Measurements from ENCODE around the gene MAP2K4. TPM values are rescaled to one million over a fixed set of nuclear protein-coding genes. Genes with fewer than 3 reads are reported as not detected.

MAP2K4 gene
- total and polyA plus RNA-seq, 2 of the 8 experiments (the other 6 are each of a cell fraction or from before 2014, with no cell fraction given) = 14.2 to 37.3 TPM

DNA sequence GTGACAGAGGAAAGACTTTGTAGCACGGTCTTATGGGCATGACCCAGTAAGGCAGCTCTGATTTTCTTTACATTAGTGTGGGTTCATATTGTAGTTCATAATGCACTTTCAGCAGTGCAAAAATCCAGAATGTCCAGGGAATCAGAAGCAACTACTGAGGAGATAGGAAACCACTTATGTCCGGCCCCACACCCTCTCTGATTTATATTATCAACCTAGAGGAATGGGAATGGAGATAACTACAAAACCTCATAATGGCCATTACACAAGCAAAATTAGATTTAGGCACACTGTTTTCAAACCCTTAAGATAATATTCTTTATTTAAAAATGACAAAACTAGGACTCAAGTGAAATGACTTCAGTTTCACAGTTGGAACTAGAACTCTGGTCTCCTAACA lies 7.9 kb downstream of the MAP2K4 start:
- Histone ChIP-seq H4K8ac (ENCODE audit: extremely low read depth, insufficient read depth, low read length) (no peak overlapping the region), H3K27ac (ENCODE audit: low read depth, low read length) (no peak overlapping the region), H3K23ac (ENCODE audit: insufficient read length) (no peak overlapping the region), H3K14ac (ENCODE audit: insufficient read length) (no peak overlapping the region), H3K4me1 (replicated peaks in 1 of 4; ENCODE audit: control insufficient read depth in 3 of 4, insufficient read depth in 4 of 4, low read length in 3 of 4) (peaks cover 0 to 3% (median 0%) of the 10 kb centered on the region in 4 experiments; a peak in 2 of 7 replicates), H3K4me2 (ENCODE audit: insufficient read depth in 1 of 2, low read depth in 2 of 2, low read length in 2 of 2) (no peak overlapping the region), H2BK15ac (ENCODE audit: low read length) (no peak overlapping the region), H4K5ac (ENCODE audit: insufficient read length, low read depth, low read length) (no peak overlapping the region), H4K91ac (replicated peaks; ENCODE audit: insufficient read length, low read length) (no peak overlapping the region), H2AFZ (ENCODE audit: low read length) (no peak overlapping the region), H2BK120ac (replicated peaks; ENCODE audit: low read depth, low read length) (no peak overlapping the region), H3K79me1 (ENCODE audit: low read depth, low read length) (peaks cover 10% of the 10 kb centered on the region), H3K36me3 (ENCODE audit: control insufficient read depth in 2 of 4, insufficient read depth in 4 of 4, low read length in 3 of 4) (no peaks in the 10 kb centered on the region), H2BK5ac (ENCODE audit: low read depth, low read length) (no peak overlapping the region), H3K9me3 (ENCODE audit: insufficient read depth in 2 of 2, low read depth in 1 of 2, low read length in 1 of 2) (no peaks in the 10 kb centered on the region), H3K27me3 (replicated peaks in 1 of 4; ENCODE audit: control insufficient read depth in 3 of 4, extremely low read depth in 1 of 4, insufficient read depth in 3 of 4, low read length in 3 of 4) (no peaks in the 10 kb centered on the region), H3K18ac (ENCODE audit: extremely low read depth, low read length) (no peak overlapping the region), H3K9ac (replicated peaks in 1 of 4; ENCODE audit: extremely low read depth in 1 of 4, low read depth in 3 of 4, low read length in 3 of 4) (no peak overlapping the region), H2AK5ac (ENCODE audit: low read depth, low read length) (no peak overlapping the region), H2BK12ac (ENCODE audit: low read depth, low read length) (no peak overlapping the region), H4K20me1 (replicated peaks in 1 of 2; ENCODE audit: control insufficient read depth in 1 of 2, insufficient read depth in 2 of 2, low read length in 2 of 2) (peaks cover 10 to 11% of the 10 kb centered on the region in 2 experiments), H2BK20ac (ENCODE audit: low read length) (no peak overlapping the region), H3K4ac (replicated peaks; ENCODE audit: insufficient read length, low read depth, low read length) (no peak overlapping the region), H3K23me2 (ENCODE audit: low read depth, low read length) (no peaks in the 10 kb centered on the region), H3K56ac (replicated peaks; ENCODE audit: insufficient read length, low read depth, low read length) (no peak overlapping the region), H3K79me2 (ENCODE audit: control insufficient read depth in 1 of 2, insufficient read depth in 2 of 2, low read length in 2 of 2) (peaks cover 4 to 100% of the 10 kb centered on the region in 2 experiments; a peak in 3 of 4 replicates), H3K4me3 (ENCODE audit: extremely low read depth in 1 of 4, insufficient read depth in 2 of 4, low read depth in 3 of 4, low read length in 4 of 4) (no peak overlapping the region)
- ChIA-PET CTCF (ENCODE audit: partially characterized antibody) (interaction anchor here (1.1 kb wide), 1 partner anchor 73 kb away, joined by 3 read pairs; no protein-coding TSS in a partner anchor), POLR2A (ENCODE audit: partially characterized antibody) (no interaction called here)
- FAIRE-seq (no peak), DNase-seq (ENCODE audit: low read depth in 1 of 2, low spot score in 2 of 2) (no peak)
- 83% methylated on average over 2 of the region's 2 CpGs; no CpG with 5 or more reads in 1 of the 2 experiments for WGBS, 2 experiments (ENCODE audit: extremely low coverage in 1 of 2, insufficient coverage in 1 of 2, insufficient read length in 1 of 2, insufficient replicate concordance in 2 of 2, low coverage in 1 of 2, low lambda C conversion rate in 2 of 2, missing lambda C conversion rate in 1 of 2)
- no peak for TF ChIP-seq SIN3A (conservative IDR thresholded peaks at IDR 0.05 in 1 of 2, IDR thresholded peaks at IDR 0.05 in 1 of 2; ENCODE audit: low read depth in 1 of 2, low read length in 2 of 2)
- TF ChIP-seq ASH2L (IDR thresholded peaks at IDR 0.05; ENCODE audit: low read length) = no peak
- TF ChIP-seq RNF2 (IDR thresholded peaks at IDR 0.05; ENCODE audit: borderline replicate concordance, low read depth, low read length, missing control alignments, poor library complexity, severe bottlenecking) = no peak
- no peak for TF ChIP-seq SRF (IDR thresholded peaks at IDR 0.05; ENCODE audit: low read depth, low read length)
- TF ChIP-seq SIX5 (IDR thresholded peaks at IDR 0.05; ENCODE audit: low read depth, low read length) = no peak
- no peak for TF ChIP-seq SIRT6 (IDR thresholded peaks at IDR 0.05; ENCODE audit: low read length)
- TF ChIP-seq KDM5A (IDR thresholded peaks at IDR 0.05; ENCODE audit: low read length) = no peak
- no peak for TF ChIP-seq JUND (IDR thresholded peaks at IDR 0.05; ENCODE audit: low read length)
- TF ChIP-seq TEAD4 (IDR thresholded peaks at IDR 0.05; ENCODE audit: low read depth, low read length) = no peak
- TF ChIP-seq ZNF274 (IDR thresholded peaks at IDR 0.05; ENCODE audit: borderline replicate concordance, extremely low read depth, low read length) = no peak
- TF ChIP-seq CREB1 (IDR thresholded peaks at IDR 0.05) = no peak
- no peak for TF ChIP-seq EZH2 (IDR thresholded peaks at IDR 0.05; ENCODE audit: low read depth, low read length, severe bottlenecking)
- no peak for TF ChIP-seq SAP30 (IDR thresholded peaks at IDR 0.05; ENCODE audit: insufficient read depth, insufficient replicate concordance, low read length)
- TF ChIP-seq RFX5 (IDR thresholded peaks at IDR 0.05; ENCODE audit: borderline replicate concordance, low read depth, low read length) = no peak
- TF ChIP-seq KDM4A (IDR thresholded peaks at IDR 0.05; ENCODE audit: low read depth, low read length, severe bottlenecking) = no peak
